Panc1 (cell line): ENCODE results near the gene HPCAL4.

Experiments
- CTCF ChIP-seq: fragments of 450-650 bp; IDR thresholded peaks from 2 replicates; pipeline ENCODE4 v1.5.1; 2017; ENCODE audit warnings: mild to moderate bottlenecking
- POLR2AphosphoS5 ChIP-seq: IDR thresholded peaks from 2 replicates; pipeline ENCODE4 v1.6.1; 2012; ENCODE audit warnings: mild to moderate bottlenecking, low read depth, low read length, moderate library complexity
- REST ChIP-seq, 2 experiments: IDR thresholded peaks; 2 replicates each; pipeline ENCODE4 v1.6.1; 2011 to 2012; ENCODE audit warnings: low read depth in 2 of 2, control low read depth in 1 of 2, low read length in 1 of 2, mild to moderate bottlenecking in 1 of 2, moderate library complexity in 1 of 2; ENCODE audit not compliant: insufficient read depth in 1 of 2
- SIN3A ChIP-seq: IDR thresholded peaks from 2 replicates; pipeline ENCODE4 v1.6.1; 2012; ENCODE audit warnings: low read depth, mild to moderate bottlenecking, low read length, moderate library complexity, borderline replicate concordance; ENCODE audit not compliant: insufficient read depth
- TCF7L2 ChIP-seq: IDR thresholded peaks from 2 replicates; pipeline ENCODE4 v1.6.1; 2011; ENCODE audit warnings: mild to moderate bottlenecking, low read depth, low read length, inconsistent platforms

GRCh38 chr1:39657402-39657801 is 33.8 kb downstream of the HPCAL4 start:
- TF ChIP-seq SIN3A (no peak), CTCF (no peak), POLR2AphosphoS5 (no peak), REST (IDR thresholded peaks at IDR 0.05; ENCODE audit: insufficient read depth in 1 of 2, low read depth in 2 of 2, low read length in 1 of 2) (no peak), TCF7L2 (no peak)
